SU-DHL-6 (cell line): ENCODE data around the gene KANK2.

ENCODE experiments used
- H2AFZ ChIP-seq: fragments of 200-600 bp; sonication (generic); 2 replicates; pipeline ENCODE4 v1.6.1; 2014; ENCODE audit warnings: low read depth, mild to moderate bottlenecking, moderate library complexity, mixed read lengths, antibody characterized with exemption, low read length; ENCODE audit not compliant: severe bottlenecking
- H3F3A ChIP-seq: fragments of 200-600 bp; shearing (Covaris generic); 2 replicates; pipeline ENCODE4 v1.6.0; 2016; ENCODE audit warnings: antibody characterized with exemption, mild to moderate bottlenecking; ENCODE audit not compliant: insufficient read depth
- H3K27ac ChIP-seq: fragments of 200-600 bp; sonication (generic); 2 replicates; pipeline ENCODE4 v1.5.1; 2016; ENCODE audit warnings: low read depth, mild to moderate bottlenecking, low read length, moderate library complexity, mixed read lengths
- H3K27me3 ChIP-seq: fragments of 200-600 bp; sonication (generic), shearing (Covaris generic); 2 replicates; pipeline ENCODE4 v1.6.0; 2014; ENCODE audit warnings: mild to moderate bottlenecking, low read length
- H3K36me3 ChIP-seq: fragments of 200-600 bp; sonication (generic); 2 replicates; pipeline ENCODE4 v1.6.1; 2014; ENCODE audit warnings: mild to moderate bottlenecking, low read length, mixed read lengths
- H3K4me2 ChIP-seq: fragments of 300-600, 200-600 bp; shearing (Covaris generic), sonication (generic); 2 replicates; pipeline ENCODE4 v1.6.0; 2014; ENCODE audit warnings: low read length, low read depth, mild to moderate bottlenecking; ENCODE audit not compliant: poor library complexity, severe bottlenecking
- H3K4me3 ChIP-seq: fragments of 200-600 bp; sonication (generic); 2 replicates; pipeline ENCODE4 v1.5.1; 2014; ENCODE audit warnings: antibody characterized with exemption, low read length, mild to moderate bottlenecking, mixed read lengths; ENCODE audit not compliant: insufficient read depth, poor library complexity, severe bottlenecking
- H3K79me2 ChIP-seq: fragments of 200-600 bp; sonication (generic); 2 replicates; pipeline ENCODE4 v1.6.1; 2014; ENCODE audit warnings: mild to moderate bottlenecking, low read length, moderate library complexity; ENCODE audit not compliant: insufficient read depth
- H3K9ac ChIP-seq: fragments of 200-600 bp; sonication (generic); 2 replicates; pipeline ENCODE4 v1.7.0; 2014; ENCODE audit warnings: mild to moderate bottlenecking, low read length
- H3K9me2 ChIP-seq: fragments of 200-600 bp; sonication (generic); replicated peaks from 2 replicates; pipeline ENCODE4 v1.6.1; 2014; ENCODE audit warnings: low read length; ENCODE audit not compliant: insufficient read depth
- H3K9me3 ChIP-seq: fragments of 200-600 bp; sonication (generic); 2 replicates; pipeline ENCODE4 v1.6.1; 2014; ENCODE audit warnings: low read length, mixed read lengths; ENCODE audit not compliant: insufficient read depth
- H4K20me1 ChIP-seq: fragments of 200-600 bp; sonication (generic); 2 replicates; pipeline ENCODE4 v1.6.1; 2014; ENCODE audit warnings: low read depth, mild to moderate bottlenecking, antibody characterized with exemption, low read length, moderate library complexity, mixed read lengths
- EZH2phosphoT487 ChIP-seq: fragments of 200-600 bp; sonication (generic), shearing (Covaris generic); conservative IDR thresholded peaks from 2 replicates; pipeline ENCODE4 v1.6.1; 2018; ENCODE audit warnings: mild to moderate bottlenecking, antibody characterized with exemption, low read length, moderate library complexity, mixed read lengths
- TF ChIP-seq, protein P1 (sequence below): fragments of 200-600 bp; sonication (generic); IDR thresholded peaks from one replicate; pipeline ENCODE4 v1.5.1; 2017; ENCODE audit warnings: antibody characterized with exemption, mild to moderate bottlenecking, low read length, moderate library complexity; ENCODE audit not compliant: insufficient read depth, poor library complexity, severe bottlenecking

Gene KANK2

GRCh38 chr19:11177592-11177991, 19.8 kb downstream of the KANK2 start:
- Histone ChIP-seq H3K4me3 (no peak overlapping the region), H3K4me2 (no peak overlapping the region), H3K79me2 (no peaks in the 10 kb centered on the region), H2AFZ (no peak overlapping the region), H3F3A (peaks cover 11% of the 10 kb centered on the region), H4K20me1 (no peaks in the 10 kb centered on the region), H3K9ac (no peak overlapping the region), H3K27me3 (no peaks in the 10 kb centered on the region), H3K9me3 (no peaks in the 10 kb centered on the region), H3K9me2 (no peaks in the 10 kb centered on the region), H3K27ac (no peak overlapping the region), H3K36me3 (no peaks in the 10 kb centered on the region)
- TF ChIP-seq EZH2phosphoT487 = no peak
- TF ChIP-seq, protein P1, sequence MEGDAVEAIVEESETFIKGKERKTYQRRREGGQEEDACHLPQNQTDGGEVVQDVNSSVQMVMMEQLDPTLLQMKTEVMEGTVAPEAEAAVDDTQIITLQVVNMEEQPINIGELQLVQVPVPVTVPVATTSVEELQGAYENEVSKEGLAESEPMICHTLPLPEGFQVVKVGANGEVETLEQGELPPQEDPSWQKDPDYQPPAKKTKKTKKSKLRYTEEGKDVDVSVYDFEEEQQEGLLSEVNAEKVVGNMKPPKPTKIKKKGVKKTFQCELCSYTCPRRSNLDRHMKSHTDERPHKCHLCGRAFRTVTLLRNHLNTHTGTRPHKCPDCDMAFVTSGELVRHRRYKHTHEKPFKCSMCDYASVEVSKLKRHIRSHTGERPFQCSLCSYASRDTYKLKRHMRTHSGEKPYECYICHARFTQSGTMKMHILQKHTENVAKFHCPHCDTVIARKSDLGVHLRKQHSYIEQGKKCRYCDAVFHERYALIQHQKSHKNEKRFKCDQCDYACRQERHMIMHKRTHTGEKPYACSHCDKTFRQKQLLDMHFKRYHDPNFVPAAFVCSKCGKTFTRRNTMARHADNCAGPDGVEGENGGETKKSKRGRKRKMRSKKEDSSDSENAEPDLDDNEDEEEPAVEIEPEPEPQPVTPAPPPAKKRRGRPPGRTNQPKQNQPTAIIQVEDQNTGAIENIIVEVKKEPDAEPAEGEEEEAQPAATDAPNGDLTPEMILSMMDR = no peak

GRCh38 chr19:11176466-11177193, 20.7 kb downstream of the KANK2 start:
- no peaks in the 10 kb centered on the region for H3K36me3 ChIP-seq

DNA sequence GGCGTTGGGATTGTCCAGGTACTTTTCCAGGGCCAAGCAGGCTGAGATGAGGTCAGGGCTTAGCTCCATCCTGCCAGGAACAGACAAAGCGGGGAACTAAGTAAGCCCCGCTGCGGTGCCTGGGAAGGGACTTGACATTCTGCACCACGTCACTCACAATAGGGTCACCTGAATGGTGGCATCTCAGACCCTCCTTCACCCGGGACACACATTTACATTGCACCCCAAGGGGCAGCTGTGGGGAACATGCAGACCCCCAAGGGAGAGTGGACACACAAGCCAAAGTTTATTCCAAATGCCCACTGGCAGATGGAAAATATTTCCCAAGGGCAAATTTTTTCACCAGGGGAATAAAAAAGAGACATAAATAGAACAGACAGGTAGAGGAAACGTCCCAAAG, 21.4 kb downstream of the KANK2 start:
- H3K9me3 ChIP-seq = no peaks in the 10 kb centered on the region
- H3K4me2 ChIP-seq = no peak overlapping the region
- H3K79me2 ChIP-seq = no peaks in the 10 kb centered on the region
- H3K9me2 ChIP-seq = no peaks in the 10 kb centered on the region
- H3F3A ChIP-seq = peaks cover 11% of the 10 kb centered on the region
- no peak overlapping the region for H2AFZ ChIP-seq
- no peaks in the 10 kb centered on the region for H4K20me1 ChIP-seq
- no peak overlapping the region for H3K27ac ChIP-seq
- H3K4me3 ChIP-seq = no peak overlapping the region
- no peak overlapping the region for H3K9ac ChIP-seq
- no peaks in the 10 kb centered on the region for H3K36me3 ChIP-seq
- H3K27me3 ChIP-seq = no peaks in the 10 kb centered on the region
- no peak for TF ChIP-seq EZH2phosphoT487
- TF ChIP-seq, protein P1 = no peak

More at GRCh38 chr19:11176466-11177193, 20.7 kb downstream of the KANK2 start:
- Histone ChIP-seq H3K27me3 (no peaks in the 10 kb centered on the region), H3K9me3 (no peaks in the 10 kb centered on the region), H3K27ac (no peak overlapping the region), H3K4me2 (no peak overlapping the region), H3K9me2 (no peaks in the 10 kb centered on the region), H3F3A (peaks cover 11% of the 10 kb centered on the region), H3K4me3 (no peak overlapping the region), H4K20me1 (no peaks in the 10 kb centered on the region), H3K79me2 (no peaks in the 10 kb centered on the region), H3K9ac (no peak overlapping the region), H2AFZ (no peak overlapping the region)
- no peak for TF ChIP-seq EZH2phosphoT487
- TF ChIP-seq, protein P1 = no peak
